Keratinocyte (primary cell): Measurements from ENCODE around the gene SLC15A4. TPM values are rescaled to one million over a fixed set of nuclear protein-coding genes. Genes with fewer than 3 reads are reported as not detected.

ENCODE experiments used
- DNase-seq: peaks from one replicate; pipeline ENCODE4 v3.0.0-alpha.2; 2011; ENCODE audit warnings: low read depth, missing footprints, low spot score
- FAIRE-seq: peaks from 2 replicates; lab custom pipeline; 2011; peaks lifted over from hg19 to GRCh38; lab: Jason Lieb, UNC
- H2AFZ ChIP-seq: 2 replicates; pipeline ENCODE4 v1.6.0; 2012; ENCODE audit warnings: low read length, control low read depth, inconsistent platforms; ENCODE audit not compliant: control insufficient read depth
- H3K27ac ChIP-seq: 2 replicates; pipeline ENCODE4 v1.5.1; 2011; ENCODE audit warnings: low read length; ENCODE audit not compliant: control insufficient read depth, insufficient read depth
- H3K27me3 ChIP-seq: 3 replicates; pipeline ENCODE4 v1.6.0; 2011; ENCODE audit warnings: low read length; ENCODE audit not compliant: control insufficient read depth, insufficient read depth; ENCODE audit errors: extremely low read depth
- H3K36me3 ChIP-seq, 2 experiments: 2 replicates in 1 of 2; 3 replicates in 1 of 2; pipeline ENCODE4 v1.5.1; 2011; ENCODE audit warnings: low read length in 2 of 2, mild to moderate bottlenecking in 1 of 2; ENCODE audit not compliant: control insufficient read depth in 2 of 2, insufficient read depth in 2 of 2; ENCODE audit errors: extremely low read depth in 1 of 2
- H3K4me1 ChIP-seq: 3 replicates; pipeline ENCODE4 v1.5.1; 2011; ENCODE audit warnings: low read length; ENCODE audit not compliant: control insufficient read depth, insufficient read depth; ENCODE audit errors: extremely low read depth
- H3K4me2 ChIP-seq: 3 replicates; pipeline ENCODE4 v1.6.0; 2011; ENCODE audit warnings: low read depth, low read length; ENCODE audit not compliant: control insufficient read depth, insufficient read depth; ENCODE audit errors: extremely low read depth
- H3K4me3 ChIP-seq, 3 experiments: fragments of 200-600 bp in 1 of 3; sonication (generic) in 1 of 3; 2 replicates in 2 of 3; 3 replicates in 1 of 3; pipeline ENCODE4 v1.5.1; 2011 to 2016; ENCODE audit warnings: low read length in 3 of 3, mild to moderate bottlenecking in 3 of 3, control low read depth in 2 of 3, inconsistent platforms in 1 of 3, low read depth in 1 of 3, mixed read lengths in 1 of 3, mixed run types in 1 of 3, moderate library complexity in 1 of 3; ENCODE audit not compliant: control insufficient read depth in 2 of 3, insufficient read depth in 2 of 3; ENCODE audit errors: extremely low read depth in 1 of 3
- H3K79me2 ChIP-seq: 2 replicates; pipeline ENCODE4 v1.6.0; 2012; ENCODE audit warnings: low read length; ENCODE audit not compliant: control insufficient read depth, insufficient read depth
- H3K9ac ChIP-seq: 3 replicates; pipeline ENCODE4 v1.6.0; 2011; ENCODE audit warnings: low read length; ENCODE audit not compliant: control insufficient read depth, insufficient read depth; ENCODE audit errors: extremely low read depth
- H3K9me1 ChIP-seq: 3 replicates; pipeline ENCODE4 v1.6.0; 2011; ENCODE audit warnings: low read length; ENCODE audit not compliant: control insufficient read depth, insufficient read depth; ENCODE audit errors: extremely low read depth
- H3K9me3 ChIP-seq: 2 replicates; pipeline ENCODE4 v1.5.1; 2012; ENCODE audit warnings: low read depth, low read length; ENCODE audit not compliant: control insufficient read depth
- H4K20me1 ChIP-seq: 3 replicates; pipeline ENCODE4 v1.6.0; 2011; ENCODE audit warnings: low read length; ENCODE audit not compliant: control insufficient read depth, insufficient read depth; ENCODE audit errors: extremely low read depth
- EZH2 ChIP-seq: IDR thresholded peaks from one replicate; pipeline ENCODE4 v1.6.1; 2012; ENCODE audit warnings: inconsistent platforms, mild to moderate bottlenecking, low read length, moderate library complexity
- dilution Hi-C: fragments of 300-500 bp; cut with MboI; formaldehyde crosslinking; loops from one replicate; pipeline ENCODE4 v1.7.0; 2020; ENCODE audit warnings: low sequenced_read_pairs; ENCODE audit not compliant: extremely low pct_ligation_motif_present
- polyA plus RNA-seq, 5 experiments: library from polyadenylated mRNA; depleted of rRNA in 3 of 5; stranded (reverse) in 3 of 5; stranded (forward) in 1 of 5; unstranded in 1 of 5; fragments of >200 nt; gene quantifications; 1 replicate in 1 of 5; 2 replicates in 3 of 5; 3 replicates in 1 of 5; pipeline versions ENCODE4 v1.2.1 to v1.2.3, GENCODE V29; 2011 to 2012; ENCODE audit warnings: missing spikeins in 2 of 5, low read depth in 1 of 5, low replicate concordance in 1 of 5
- TF ChIP-seq, protein P1 (sequence below), 3 experiments: IDR thresholded peaks in 1 of 3; conservative IDR thresholded peaks in 1 of 3; optimal IDR thresholded peaks in 1 of 3; 2 replicates in 2 of 3; 3 replicates in 1 of 3; pipeline versions ENCODE3 to v1.5.1; 2011; ENCODE audit warnings: low read length in 3 of 3, mild to moderate bottlenecking in 3 of 3, moderate library complexity in 2 of 3, control low read depth in 1 of 3, inconsistent platforms in 1 of 3; ENCODE audit not compliant: insufficient read depth in 2 of 3; ENCODE audit errors: extremely low read depth in 1 of 3

The SLC15A4 gene
- polyA plus RNA-seq, 1 donor (not counting 4 experiments of a cell fraction or from before 2014, with no cell fraction given) = 39.3 TPM

DNA sequence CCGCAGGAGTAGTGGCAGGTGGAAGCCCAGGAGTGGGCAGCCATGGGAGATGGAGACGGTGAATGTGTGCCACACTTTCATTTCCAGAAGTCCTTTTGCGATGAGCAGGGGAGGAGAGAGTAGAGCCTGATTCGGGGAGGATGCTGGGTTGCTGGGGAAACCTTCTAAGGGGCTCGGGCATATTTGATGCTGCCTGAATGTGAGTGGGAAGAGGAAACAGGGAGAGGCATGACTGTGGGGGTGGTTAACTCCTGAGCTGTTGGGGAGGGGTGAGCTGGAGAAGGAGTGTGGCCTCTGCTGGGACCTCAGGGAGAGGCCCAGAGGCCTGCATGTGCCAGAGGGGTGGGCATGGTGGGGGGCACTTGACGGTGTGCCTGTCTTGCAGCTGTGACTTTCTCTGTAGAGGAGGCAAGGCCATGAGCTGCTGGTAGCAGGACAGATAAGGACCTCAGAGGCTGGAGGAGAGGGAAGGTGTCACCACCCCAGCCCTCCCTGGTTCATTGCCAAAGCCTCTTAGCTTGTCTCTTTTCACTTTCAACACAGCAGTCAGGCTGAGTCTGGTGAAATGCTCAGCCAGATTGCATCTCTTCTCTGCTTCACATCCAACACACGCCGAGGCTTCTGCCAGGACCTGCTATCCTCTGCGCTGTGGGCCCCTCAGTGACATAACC lies 40.9 kb upstream of the SLC15A4 start:
- H3K4me1 ChIP-seq = no peaks in the 10 kb centered on the region
- H3K79me2 ChIP-seq = no peaks in the 10 kb centered on the region
- no peaks in the 10 kb centered on the region for H3K27me3 ChIP-seq
- H2AFZ ChIP-seq = no peak overlapping the region
- no peaks in the 10 kb centered on the region for H3K9me3 ChIP-seq
- no peaks in the 10 kb centered on the region for H3K9me1 ChIP-seq
- H3K4me2 ChIP-seq = no peak overlapping the region
- H3K4me3 ChIP-seq = no peak overlapping the region
- DNase-seq (no peak), FAIRE-seq (no peak)
- no peak overlapping the region for H3K9ac ChIP-seq
- H3K27ac ChIP-seq = no peak overlapping the region
- no peaks in the 10 kb centered on the region for H3K36me3 ChIP-seq
- H4K20me1 ChIP-seq = no peaks in the 10 kb centered on the region
- TF ChIP-seq EZH2 = no peak
- TF ChIP-seq, protein P1, sequence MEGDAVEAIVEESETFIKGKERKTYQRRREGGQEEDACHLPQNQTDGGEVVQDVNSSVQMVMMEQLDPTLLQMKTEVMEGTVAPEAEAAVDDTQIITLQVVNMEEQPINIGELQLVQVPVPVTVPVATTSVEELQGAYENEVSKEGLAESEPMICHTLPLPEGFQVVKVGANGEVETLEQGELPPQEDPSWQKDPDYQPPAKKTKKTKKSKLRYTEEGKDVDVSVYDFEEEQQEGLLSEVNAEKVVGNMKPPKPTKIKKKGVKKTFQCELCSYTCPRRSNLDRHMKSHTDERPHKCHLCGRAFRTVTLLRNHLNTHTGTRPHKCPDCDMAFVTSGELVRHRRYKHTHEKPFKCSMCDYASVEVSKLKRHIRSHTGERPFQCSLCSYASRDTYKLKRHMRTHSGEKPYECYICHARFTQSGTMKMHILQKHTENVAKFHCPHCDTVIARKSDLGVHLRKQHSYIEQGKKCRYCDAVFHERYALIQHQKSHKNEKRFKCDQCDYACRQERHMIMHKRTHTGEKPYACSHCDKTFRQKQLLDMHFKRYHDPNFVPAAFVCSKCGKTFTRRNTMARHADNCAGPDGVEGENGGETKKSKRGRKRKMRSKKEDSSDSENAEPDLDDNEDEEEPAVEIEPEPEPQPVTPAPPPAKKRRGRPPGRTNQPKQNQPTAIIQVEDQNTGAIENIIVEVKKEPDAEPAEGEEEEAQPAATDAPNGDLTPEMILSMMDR (optimal IDR thresholded peaks at IDR 0.05 in 1 of 3, IDR thresholded peaks at IDR 0.05 in 1 of 3, conservative IDR thresholded peaks at IDR 0.05 in 1 of 3; ENCODE audit: extremely low read depth in 1 of 3, insufficient read depth in 2 of 3, low read length in 3 of 3) = no peak
- dilution Hi-C loops = no loop called here

DNA sequence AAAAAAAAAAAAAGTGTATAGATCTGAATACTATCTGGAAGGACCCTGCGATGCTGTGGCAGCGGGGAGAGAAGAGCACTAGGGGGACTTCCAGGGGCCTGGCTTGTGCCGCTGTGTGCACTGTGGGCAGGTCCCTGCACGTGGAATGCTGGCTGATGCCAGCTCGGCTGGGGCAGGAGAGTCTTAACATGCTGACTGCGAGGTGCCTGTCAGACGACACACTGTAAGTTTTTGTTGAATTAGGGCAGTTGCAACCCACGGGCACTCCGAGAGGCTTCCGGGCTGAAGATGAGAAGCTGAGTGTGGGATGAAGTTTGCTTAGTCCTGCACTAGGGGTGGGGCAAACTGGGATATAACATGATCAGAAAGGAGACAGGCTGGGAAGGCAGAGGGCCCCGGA lies 40.2 kb upstream of the SLC15A4 start:
- no peaks in the 10 kb centered on the region for H3K36me3 ChIP-seq
- dilution Hi-C loops = no loop called here

More for the DNA sequence above, 40.2 kb upstream of the SLC15A4 start:
- Histone ChIP-seq H3K9ac (no peak overlapping the region), H3K9me3 (peaks cover 4% of the 10 kb centered on the region), H2AFZ (no peak overlapping the region), H3K79me2 (no peaks in the 10 kb centered on the region), H3K4me3 (no peak overlapping the region), H3K4me1 (no peaks in the 10 kb centered on the region), H3K9me1 (no peaks in the 10 kb centered on the region), H3K27ac (no peak overlapping the region), H3K4me2 (no peak overlapping the region), H3K27me3 (no peaks in the 10 kb centered on the region), H4K20me1 (no peaks in the 10 kb centered on the region)
- DNase-seq (no peak), FAIRE-seq (no peak)
- TF ChIP-seq EZH2 = no peak
- TF ChIP-seq, protein P1 (optimal IDR thresholded peaks at IDR 0.05 in 1 of 3, IDR thresholded peaks at IDR 0.05 in 1 of 3, conservative IDR thresholded peaks at IDR 0.05 in 1 of 3; ENCODE audit: extremely low read depth in 1 of 3, insufficient read depth in 2 of 3, low read length in 3 of 3) = no peak
